ENCODE results near the gene KCTD20. TPM values are rescaled to one million over a fixed set of nuclear protein-coding genes. Genes with fewer than 3 reads are reported as not detected.
A peak's percentile ranks its signal among the peaks of the same experiment; 100 is the strongest.

KCTD20 gene
- total and polyA plus RNA-seq, 2 of the 13 experiments (the other 11 are each of a cell fraction or from before 2014, with no cell fraction given), result 52.7 to 67.1 TPM

- TF ChIP-seq ZBTB10 (CRISPR knock-in tag; IDR thresholded peaks at IDR 0.05; ENCODE audit: borderline replicate concordance) (peak; percentile 91; the same call in 1 of the 2 replicates), ZNF335 (CRISPR knock-in tag; IDR thresholded peaks at IDR 0.05) (peak; percentile 83), TMF1 (CRISPR knock-in tag; IDR thresholded peaks at IDR 0.05; ENCODE audit: low read depth) (peak; percentile 86; the same call in 1 of the 2 replicates), NR2C2 (CRISPR knock-in tag; IDR thresholded peaks at IDR 0.05; ENCODE audit: borderline replicate concordance) (no peak), ZMYM4 (CRISPR knock-in tag; IDR thresholded peaks at IDR 0.05) (peak; percentile 57; the same call in 1 of the 2 replicates), ZBTB14 (CRISPR knock-in tag; IDR thresholded peaks at IDR 0.05) (peak; percentile 97), ZNF607 (CRISPR knock-in tag; IDR thresholded peaks at IDR 0.05; ENCODE audit: borderline replicate concordance) (peak; percentile 69; the same call in 1 of the 2 replicates), ZFP37 (CRISPR knock-in tag; IDR thresholded peaks at IDR 0.05; ENCODE audit: borderline replicate concordance) (no peak; the same call in 1 of the 2 replicates), EZH2 (conservative IDR thresholded peaks at IDR 0.05; ENCODE audit: low read depth, low read length) (no peak), TRIM22 (IDR thresholded peaks at IDR 0.05) (no peak), SIN3A (IDR thresholded peaks at IDR 0.05; ENCODE audit: borderline replicate concordance, low read depth, low read length) (peak; percentile 88; the same call in 1 of the 2 replicates), KLF16 (CRISPR knock-in tag; IDR thresholded peaks at IDR 0.05) (peak in 1 of 2 experiments; percentile 86; a peak in 2 of 4 replicates), PHB2 (IDR thresholded peaks at IDR 0.05; ENCODE audit: partially characterized antibody) (no peak), NR0B2 (CRISPR knock-in tag; IDR thresholded peaks at IDR 0.05) (peak; percentile 79), ZNF691 (CRISPR knock-in tag; IDR thresholded peaks at IDR 0.05; ENCODE audit: borderline replicate concordance, low read depth) (peak; percentile 66; the same call in 1 of the 2 replicates), RFXANK (CRISPR knock-in tag; IDR thresholded peaks at IDR 0.05) (peak; percentile 62; the same call in 1 of the 2 replicates), POGZ (CRISPR knock-in tag; IDR thresholded peaks at IDR 0.05) (peak; percentile 62; the same call in 1 of the 2 replicates), ZNF441 (CRISPR knock-in tag; IDR thresholded peaks at IDR 0.05; ENCODE audit: borderline replicate concordance) (peak; percentile 27; the same call in 1 of the 2 replicates), ETV6 (CRISPR knock-in tag; conservative IDR thresholded peaks at IDR 0.05) (0 out of 2 replicates have a peak, but pooled peaks have one; percentile 67), NPAS2 (CRISPR knock-in tag; IDR thresholded peaks at IDR 0.05; ENCODE audit: borderline replicate concordance) (no peak), HHEX (CRISPR knock-in tag; IDR thresholded peaks at IDR 0.05) (no peak), ZSCAN20 (CRISPR knock-in tag; IDR thresholded peaks at IDR 0.05; ENCODE audit: borderline replicate concordance) (no peak)
These were observed at the start of gene KCTD20, which contains the start of gene PXT1 (continued) for GRCh38 chr6:36442671-36443470.

Measured in HepG2 (cell line).